ENCODE data around the gene SPRYD3.

Gene SPRYD3

DNA sequence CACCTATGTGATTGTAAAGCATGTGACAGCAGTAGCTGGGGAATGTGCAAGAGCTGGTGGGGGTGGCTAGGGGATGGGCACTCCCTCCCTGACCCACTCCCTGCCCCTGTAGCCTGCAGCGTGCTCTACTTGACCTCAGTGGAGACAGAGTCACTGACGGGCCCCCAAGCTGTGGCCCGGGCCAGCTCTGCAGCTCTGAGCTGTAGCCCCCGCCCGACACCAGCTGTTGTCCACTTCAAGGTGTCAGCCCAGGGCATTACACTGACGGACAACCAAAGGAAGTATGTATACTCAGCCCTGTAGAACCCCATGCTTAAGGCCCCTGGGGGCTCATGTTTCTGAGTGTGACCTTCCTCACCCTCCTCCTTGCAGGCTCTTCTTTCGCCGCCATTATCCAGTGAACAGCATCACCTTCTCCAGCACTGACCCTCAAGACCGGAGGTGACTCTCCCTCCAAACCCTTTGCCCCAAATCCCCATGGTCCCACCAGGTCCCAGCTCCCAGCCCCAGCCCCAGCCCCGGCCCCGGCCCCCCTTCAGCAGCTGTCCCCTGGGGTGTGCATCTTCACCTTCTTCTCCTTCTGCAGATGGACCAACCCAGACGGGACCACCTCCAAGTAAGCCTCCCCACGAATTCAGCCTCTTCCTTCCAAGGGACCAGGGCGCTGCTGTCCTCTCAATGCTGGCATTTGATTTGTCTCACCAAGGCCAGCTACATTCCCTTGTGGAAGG lies 16.0 kb downstream of the SPRYD3 start:
- H3K27ac ChIP-seq (ENCODE audit: extremely low read depth, low read depth, low read length): no peak overlapping the region
- ChIA-PET CTCF (interaction anchor here (0.7 to 11.5 kb wide), 6 partner anchors 8 to 96 kb away, joined by 3 to 264 read pairs (median 34); partner anchors contain the start of genes IGFBP6, SOAT2 and SPRYD3), POLR2A (interaction anchor here (0.6 to 1.2 kb wide), 2 partner anchors 9 to 16 kb away, joined by 3 to 5 read pairs; partner anchors contain the start of gene SPRYD3)
- H3K9me3 ChIP-seq (ENCODE audit: control insufficient read depth, insufficient read depth, low read depth, low read length): no peaks in the 10 kb centered on the region
- no peak for TF ChIP-seq MZF1 (tag by site-specific recombination; IDR thresholded peaks at IDR 0.05; ENCODE audit: borderline replicate concordance)
- TF ChIP-seq KLF8 (tag by site-specific recombination; IDR thresholded peaks at IDR 0.05): no peak
- no peak for TF ChIP-seq ZNF433 (tag by site-specific recombination; IDR thresholded peaks at IDR 0.05; ENCODE audit: low read depth)
- TF ChIP-seq ZNF211 (tag by site-specific recombination; IDR thresholded peaks at IDR 0.05; ENCODE audit: low read depth): no peak
- no peak for TF ChIP-seq ZNF830 (tag by site-specific recombination; IDR thresholded peaks at IDR 0.05; ENCODE audit: low read depth)
- no peak for TF ChIP-seq ZSCAN30 (tag by site-specific recombination; IDR thresholded peaks at IDR 0.05)
- TF ChIP-seq ZNF16 (tag by site-specific recombination; IDR thresholded peaks at IDR 0.05; ENCODE audit: low read depth): no peak
- TF ChIP-seq ZFP69B (tag by site-specific recombination; IDR thresholded peaks at IDR 0.05): no peak
- no peak for TF ChIP-seq ZNF19 (tag by site-specific recombination; IDR thresholded peaks at IDR 0.05; ENCODE audit: low read depth)
- no peak for TF ChIP-seq IKZF3 (tag by site-specific recombination; IDR thresholded peaks at IDR 0.05)
- TF ChIP-seq ZXDB (tag by site-specific recombination; IDR thresholded peaks at IDR 0.05): no peak
- TF ChIP-seq ZFHX2 (tag by site-specific recombination; conservative IDR thresholded peaks at IDR 0.05): no peak
- TF ChIP-seq TRIM28 (IDR thresholded peaks at IDR 0.05; ENCODE audit: borderline replicate concordance, low read length): no peak
- TF ChIP-seq ZNF785 (tag by site-specific recombination; IDR thresholded peaks at IDR 0.05): no peak
- TF ChIP-seq ZNF707 (tag by site-specific recombination; IDR thresholded peaks at IDR 0.05): no peak
- no peak overlapping the region for H3K4me3 ChIP-seq (ENCODE audit: low read depth, low read length)
- H3K36me3 ChIP-seq (ENCODE audit: control insufficient read depth in 2 of 2, insufficient read depth in 1 of 2, low read length in 2 of 2): peaks cover 0 to 57% of the 10 kb centered on the region in 2 experiments; a peak in 1 of 3 replicates
- peaks cover 6% of the 10 kb centered on the region for H3K4me1 ChIP-seq (ENCODE audit: control insufficient read depth, insufficient read depth, low read length)

DNA sequence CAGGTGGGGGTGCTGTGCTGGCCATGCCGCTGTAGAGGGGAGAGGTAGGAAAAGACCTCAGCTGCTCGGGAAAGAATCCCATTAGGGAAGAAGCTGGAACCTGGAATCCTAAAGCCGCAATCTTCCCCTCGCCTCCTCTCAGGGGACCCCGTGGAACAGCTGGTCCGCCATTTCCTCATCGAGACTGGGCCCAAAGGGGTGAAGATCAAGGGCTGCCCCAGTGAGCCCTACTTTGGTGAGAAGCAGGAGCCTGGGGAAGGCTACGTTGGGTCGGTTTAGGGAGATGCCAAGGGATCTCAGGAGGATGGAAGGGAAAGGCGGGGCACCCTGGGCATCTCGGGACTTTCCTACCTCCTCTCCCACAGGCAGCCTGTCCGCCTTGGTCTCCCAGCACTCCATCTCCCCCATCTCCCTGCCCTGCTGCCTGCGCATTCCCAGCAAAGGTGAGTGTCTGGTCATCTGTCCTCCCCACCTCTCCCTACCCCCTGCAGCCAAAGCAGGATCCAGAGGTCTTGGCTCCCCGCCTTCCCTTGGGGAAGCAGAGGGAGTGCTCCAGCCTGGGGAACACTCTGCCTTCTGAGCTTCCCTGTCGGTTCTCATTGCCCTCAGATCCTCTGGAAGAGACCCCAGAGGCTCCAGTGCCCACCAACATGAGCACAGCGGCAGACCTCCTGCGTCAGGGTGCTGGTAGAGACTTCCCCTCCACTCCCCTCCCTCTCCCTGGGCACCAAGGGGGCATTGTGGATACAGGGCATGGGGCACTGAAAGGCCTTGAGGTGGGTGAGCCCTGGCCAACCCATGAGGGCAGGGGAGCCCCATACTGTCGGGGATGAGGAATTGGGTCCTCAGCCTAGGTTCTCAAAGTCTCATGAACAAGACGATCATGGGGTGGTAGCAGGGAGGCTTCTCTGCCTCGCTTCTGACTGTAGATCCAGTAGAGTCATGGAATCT lies 16.9 kb downstream of the SPRYD3 start:
- ChIA-PET POLR2A (interaction anchor here (0.6 to 1.3 kb wide), 4 partner anchors 17 to 56 kb away, joined by 3 to 7 read pairs (median 6); partner anchors contain the start of genes EIF4B and SPRYD3), CTCF (interaction anchor here (0.6 to 11.5 kb wide), 14 partner anchors 7 to 97 kb away, joined by 3 to 264 read pairs (median 4); partner anchors contain the start of genes IGFBP6, SOAT2 and SPRYD3)
- Histone ChIP-seq H3K4me3 (ENCODE audit: low read depth, low read length) (no peak overlapping the region), H3K4me1 (ENCODE audit: control insufficient read depth, insufficient read depth, low read length) (peaks cover 6% of the 10 kb centered on the region), H3K27ac (ENCODE audit: extremely low read depth, low read depth, low read length) (no peak overlapping the region), H3K9me3 (ENCODE audit: control insufficient read depth, insufficient read depth, low read depth, low read length) (no peaks in the 10 kb centered on the region), H3K36me3 (ENCODE audit: control insufficient read depth in 2 of 2, insufficient read depth in 1 of 2, low read length in 2 of 2) (peaks cover 0 to 49% of the 10 kb centered on the region in 2 experiments; a peak in 1 of 3 replicates)
- TF ChIP-seq, protein P1, sequence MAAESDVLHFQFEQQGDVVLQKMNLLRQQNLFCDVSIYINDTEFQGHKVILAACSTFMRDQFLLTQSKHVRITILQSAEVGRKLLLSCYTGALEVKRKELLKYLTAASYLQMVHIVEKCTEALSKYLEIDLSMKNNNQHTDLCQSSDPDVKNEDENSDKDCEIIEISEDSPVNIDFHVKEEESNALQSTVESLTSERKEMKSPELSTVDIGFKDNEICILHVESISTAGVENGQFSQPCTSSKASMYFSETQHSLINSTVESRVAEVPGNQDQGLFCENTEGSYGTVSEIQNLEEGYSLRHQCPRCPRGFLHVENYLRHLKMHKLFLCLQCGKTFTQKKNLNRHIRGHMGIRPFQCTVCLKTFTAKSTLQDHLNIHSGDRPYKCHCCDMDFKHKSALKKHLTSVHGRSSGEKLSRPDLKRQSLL (tag by site-specific recombination; IDR thresholded peaks at IDR 0.05): no peak
- TF ChIP-seq WT1 (tag by site-specific recombination; IDR thresholded peaks at IDR 0.05) (no peak), GLIS1 (tag by site-specific recombination; IDR thresholded peaks at IDR 0.05) (peak; percentile 39; the same call in 1 of the 2 replicates), ZNF350 (tag by site-specific recombination; IDR thresholded peaks at IDR 0.05) (no peak), ZSCAN16 (tag by site-specific recombination; IDR thresholded peaks at IDR 0.05) (no peak), ZNF664 (tag by site-specific recombination; IDR thresholded peaks at IDR 0.05) (no peak)
- TF ChIP-seq, protein P2, sequence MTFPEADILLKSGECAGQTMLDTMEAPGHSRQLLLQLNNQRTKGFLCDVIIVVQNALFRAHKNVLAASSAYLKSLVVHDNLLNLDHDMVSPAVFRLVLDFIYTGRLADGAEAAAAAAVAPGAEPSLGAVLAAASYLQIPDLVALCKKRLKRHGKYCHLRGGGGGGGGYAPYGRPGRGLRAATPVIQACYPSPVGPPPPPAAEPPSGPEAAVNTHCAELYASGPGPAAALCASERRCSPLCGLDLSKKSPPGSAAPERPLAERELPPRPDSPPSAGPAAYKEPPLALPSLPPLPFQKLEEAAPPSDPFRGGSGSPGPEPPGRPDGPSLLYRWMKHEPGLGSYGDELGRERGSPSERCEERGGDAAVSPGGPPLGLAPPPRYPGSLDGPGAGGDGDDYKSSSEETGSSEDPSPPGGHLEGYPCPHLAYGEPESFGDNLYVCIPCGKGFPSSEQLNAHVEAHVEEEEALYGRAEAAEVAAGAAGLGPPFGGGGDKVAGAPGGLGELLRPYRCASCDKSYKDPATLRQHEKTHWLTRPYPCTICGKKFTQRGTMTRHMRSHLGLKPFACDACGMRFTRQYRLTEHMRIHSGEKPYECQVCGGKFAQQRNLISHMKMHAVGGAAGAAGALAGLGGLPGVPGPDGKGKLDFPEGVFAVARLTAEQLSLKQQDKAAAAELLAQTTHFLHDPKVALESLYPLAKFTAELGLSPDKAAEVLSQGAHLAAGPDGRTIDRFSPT (tag by site-specific recombination; IDR thresholded peaks at IDR 0.05): 0 out of 2 replicates have a peak, but pooled peaks have one; percentile 45
- TF ChIP-seq, protein P3, sequence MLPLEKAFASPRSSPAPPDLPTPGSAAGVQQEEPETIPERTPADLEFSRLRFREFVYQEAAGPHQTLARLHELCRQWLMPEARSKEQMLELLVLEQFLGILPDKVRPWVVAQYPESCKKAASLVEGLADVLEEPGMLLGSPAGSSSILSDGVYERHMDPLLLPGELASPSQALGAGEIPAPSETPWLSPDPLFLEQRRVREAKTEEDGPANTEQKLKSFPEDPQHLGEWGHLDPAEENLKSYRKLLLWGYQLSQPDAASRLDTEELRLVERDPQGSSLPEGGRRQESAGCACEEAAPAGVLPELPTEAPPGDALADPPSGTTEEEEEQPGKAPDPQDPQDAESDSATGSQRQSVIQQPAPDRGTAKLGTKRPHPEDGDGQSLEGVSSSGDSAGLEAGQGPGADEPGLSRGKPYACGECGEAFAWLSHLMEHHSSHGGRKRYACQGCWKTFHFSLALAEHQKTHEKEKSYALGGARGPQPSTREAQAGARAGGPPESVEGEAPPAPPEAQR (tag by site-specific recombination; IDR thresholded peaks at IDR 0.05): no peak
